ENCODE results near the gene RO60. TPM values are rescaled to one million over a fixed set of nuclear protein-coding genes. Genes with fewer than 3 reads are reported as not detected.

RO60 gene
- polyA plus RNA-seq, 2 of the 4 experiments (the other 2 are of a cell fraction) = 32.0 to 47.1 TPM

- peak in 1 of 2 experiments; percentile 34; a peak in 2 of 6 replicates for ATAC-seq
- ChIA-PET POLR2A (interaction anchor here (1.0 kb wide), 1 partner anchor 17 kb away, joined by 5 read pairs; the partner anchor contains the start of gene GLRX2), CTCF (interaction anchor here (0.6 kb wide), 1 partner anchor 68 kb away, joined by 3 read pairs; no protein-coding TSS in a partner anchor)
- no peak for FAIRE-seq
- H3K9me3 ChIP-seq = no peaks in the 10 kb centered on the region
- WGBS (ENCODE audit: missing lambda C conversion rate) = 68% methylated on average over 3 of the region's 3 CpGs
- H3K4me3 ChIP-seq = no peak overlapping the region
- no peak for DNase-seq (ENCODE audit: low read depth in 1 of 2, low spot score in 1 of 2)
- no peak overlapping the region for H3K27ac ChIP-seq
- no peak overlapping the region for H3K4me2 ChIP-seq
- TF ChIP-seq JUNB (IDR thresholded peaks at IDR 0.05) = no peak
- TF ChIP-seq BCL3 (IDR thresholded peaks at IDR 0.05) = no peak
- no peak for TF ChIP-seq RCOR1 (IDR thresholded peaks at IDR 0.05; ENCODE audit: low read depth, low read length)
- no peak for TF ChIP-seq ZFP36 (IDR thresholded peaks at IDR 0.05; ENCODE audit: borderline replicate concordance, partially characterized antibody)
- no peak for TF ChIP-seq RAD21 (conservative IDR thresholded peaks at IDR 0.05 in 1 of 2, IDR thresholded peaks at IDR 0.05 in 1 of 2)
- TF ChIP-seq HMGXB4 (CRISPR knock-in tag; IDR thresholded peaks at IDR 0.05; ENCODE audit: borderline replicate concordance) = no peak
- TF ChIP-seq SMC3 (IDR thresholded peaks at IDR 0.05) = no peak
- TF ChIP-seq TFCP2L1 (CRISPR knock-in tag; IDR thresholded peaks at IDR 0.05) = no peak
- TF ChIP-seq EHF (CRISPR knock-in tag; IDR thresholded peaks at IDR 0.05) = no peak
- no peak for TF ChIP-seq USF2 (IDR thresholded peaks at IDR 0.05)
- TF ChIP-seq HDAC2 (IDR thresholded peaks at IDR 0.05) = no peak
- TF ChIP-seq HOXB13 (CRISPR knock-in tag; IDR thresholded peaks at IDR 0.05; ENCODE audit: low read depth) = no peak
- TF ChIP-seq POLR2A (IDR thresholded peaks at IDR 0.05; ENCODE audit: low read length) = no peak
- H3K4me1 ChIP-seq = no peaks in the 10 kb centered on the region
These were observed 28.5 kb downstream of the RO60 start for GRCh38 chr1:193087893-193088292.

GRCh38 chr1:193090865-193091264, 31.5 kb downstream of the RO60 start:
- Histone ChIP-seq H3K9me3 (no peaks in the 10 kb centered on the region), H3K4me2 (no peak overlapping the region), H3K4me3 (no peak overlapping the region), H3K27ac (no peak overlapping the region), H3K4me1 (no peaks in the 10 kb centered on the region)
- TF ChIP-seq RAD21 (conservative IDR thresholded peaks at IDR 0.05 in 1 of 2, IDR thresholded peaks at IDR 0.05 in 1 of 2) (no peak), HOXA7 (CRISPR knock-in tag; IDR thresholded peaks at IDR 0.05) (no peak)
- CTCF ChIA-PET = interaction anchor here (1.9 kb wide), 1 partner anchor 31 kb away, joined by 4 read pairs; the partner anchor contains the start of gene CDC73
- no peak for ATAC-seq
- POLR2A ChIA-PET = interaction anchor here (1.0 kb wide), 1 partner anchor 15 kb away, joined by 3 read pairs; the partner anchor contains the start of gene GLRX2
- WGBS (ENCODE audit: missing lambda C conversion rate) = 52% methylated on average over 1 of the region's 1 CpG
- no peak for DNase-seq (ENCODE audit: low read depth in 1 of 2, low spot score in 1 of 2)
- no peak for FAIRE-seq

GRCh38 chr1:193094112-193094511, 34.7 kb downstream of the RO60 start:
- H3K4me2 ChIP-seq = no peak overlapping the region
- ChIA-PET CTCF (interaction anchor here (1.2 to 2.1 kb wide), 3 partner anchors 10 to 49 kb away, joined by 3 to 6 read pairs (median 4); no protein-coding TSS in a partner anchor), POLR2A (no interaction called here)
- FAIRE-seq = no peak
- H3K4me1 ChIP-seq = no peaks in the 10 kb centered on the region
- no peak for DNase-seq (ENCODE audit: low read depth in 1 of 2, low spot score in 1 of 2)
- H3K4me3 ChIP-seq = no peak overlapping the region
- H3K9me3 ChIP-seq = no peaks in the 10 kb centered on the region
- ATAC-seq = no peak
- 92% methylated on average over 11 of the region's 11 CpGs for WGBS (ENCODE audit: missing lambda C conversion rate)
- H3K27ac ChIP-seq = no peak overlapping the region
- TF ChIP-seq ZSCAN20 (CRISPR knock-in tag; IDR thresholded peaks at IDR 0.05) (no peak), ATOH8 (CRISPR knock-in tag; IDR thresholded peaks at IDR 0.05; ENCODE audit: low read depth) (no peak), POLR2AphosphoS2 (conservative IDR thresholded peaks at IDR 0.05; ENCODE audit: low read length) (no peak), EHF (CRISPR knock-in tag; IDR thresholded peaks at IDR 0.05) (no peak), ESRRA (IDR thresholded peaks at IDR 0.05; ENCODE audit: borderline replicate concordance, low read length) (no peak), HES2 (IDR thresholded peaks at IDR 0.05) (no peak), HOXB13 (CRISPR knock-in tag; IDR thresholded peaks at IDR 0.05; ENCODE audit: low read depth) (no peak), MYC (IDR thresholded peaks at IDR 0.05; ENCODE audit: borderline replicate concordance, low read length) (no peak), USF2 (IDR thresholded peaks at IDR 0.05) (no peak), NPAS2 (CRISPR knock-in tag; IDR thresholded peaks at IDR 0.05; ENCODE audit: borderline replicate concordance) (no peak), CBX2 (IDR thresholded peaks at IDR 0.05; ENCODE audit: borderline replicate concordance, low read depth) (no peak), HEYL (CRISPR knock-in tag; IDR thresholded peaks at IDR 0.05) (no peak), JUNB (IDR thresholded peaks at IDR 0.05) (no peak), NFE2L2 (conservative IDR thresholded peaks at IDR 0.05; ENCODE audit: low read length) (no peak), ELK1 (IDR thresholded peaks at IDR 0.05; ENCODE audit: low read depth, low read length) (no peak), KDM5A (IDR thresholded peaks at IDR 0.05) (no peak), ZC3H11A (IDR thresholded peaks at IDR 0.05) (no peak), BHLHE40 (IDR thresholded peaks at IDR 0.05; ENCODE audit: low read depth, low read length) (no peak)
